HCT116 (cell line): Measurements from ENCODE around the gene SH3GLB2.

Experiments
- JUND ChIP-seq: IDR thresholded peaks from 2 replicates; pipeline ENCODE4 v1.6.1; 2012
- TF ChIP-seq, protein P1 (sequence below), 3 experiments: fragments of 200-600 bp in 1 of 3; sonication (generic) in 1 of 3; IDR thresholded peaks in 2 of 3; conservative IDR thresholded peaks in 1 of 3; 2 replicates each; pipeline ENCODE4 v1.5.1; 2012 to 2017; ENCODE audit warnings: low read depth in 2 of 3, low read length in 2 of 3, antibody characterized with exemption in 1 of 3, borderline replicate concordance in 1 of 3, control low read depth in 1 of 3, mild to moderate bottlenecking in 1 of 3, mixed read lengths in 1 of 3, mixed run types in 1 of 3, moderate library complexity in 1 of 3; ENCODE audit not compliant: insufficient read depth in 1 of 3

GRCh38 chr9:129030191-129030590 is 2.1 kb upstream of the SH3GLB2 start:
- TF ChIP-seq, protein P1, sequence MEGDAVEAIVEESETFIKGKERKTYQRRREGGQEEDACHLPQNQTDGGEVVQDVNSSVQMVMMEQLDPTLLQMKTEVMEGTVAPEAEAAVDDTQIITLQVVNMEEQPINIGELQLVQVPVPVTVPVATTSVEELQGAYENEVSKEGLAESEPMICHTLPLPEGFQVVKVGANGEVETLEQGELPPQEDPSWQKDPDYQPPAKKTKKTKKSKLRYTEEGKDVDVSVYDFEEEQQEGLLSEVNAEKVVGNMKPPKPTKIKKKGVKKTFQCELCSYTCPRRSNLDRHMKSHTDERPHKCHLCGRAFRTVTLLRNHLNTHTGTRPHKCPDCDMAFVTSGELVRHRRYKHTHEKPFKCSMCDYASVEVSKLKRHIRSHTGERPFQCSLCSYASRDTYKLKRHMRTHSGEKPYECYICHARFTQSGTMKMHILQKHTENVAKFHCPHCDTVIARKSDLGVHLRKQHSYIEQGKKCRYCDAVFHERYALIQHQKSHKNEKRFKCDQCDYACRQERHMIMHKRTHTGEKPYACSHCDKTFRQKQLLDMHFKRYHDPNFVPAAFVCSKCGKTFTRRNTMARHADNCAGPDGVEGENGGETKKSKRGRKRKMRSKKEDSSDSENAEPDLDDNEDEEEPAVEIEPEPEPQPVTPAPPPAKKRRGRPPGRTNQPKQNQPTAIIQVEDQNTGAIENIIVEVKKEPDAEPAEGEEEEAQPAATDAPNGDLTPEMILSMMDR (IDR thresholded peaks at IDR 0.05 in 2 of 3, conservative IDR thresholded peaks at IDR 0.05 in 1 of 3; ENCODE audit: borderline replicate concordance in 1 of 3, insufficient read depth in 1 of 3, low read depth in 2 of 3, low read length in 2 of 3): no peak
- no peak for TF ChIP-seq JUND
